GM18526 (cell line): ENCODE measurements around the gene CTRB2.

ENCODE experiments used
- POLR2A ChIP-seq: IDR thresholded peaks from 3 replicates; pipeline ENCODE4 v1.6.1; 2011; ENCODE audit not compliant: insufficient read length; ENCODE audit errors: extremely low read depth

The CTRB2 gene

GRCh38 chr16:75206749-75207451, at the start of gene CTRB2:
CTRB2 (minus strand) TSS chr16:75207161; CDS start chr16:75207141, 20 bp downstream.
- TF ChIP-seq POLR2A = no peak

DNA sequence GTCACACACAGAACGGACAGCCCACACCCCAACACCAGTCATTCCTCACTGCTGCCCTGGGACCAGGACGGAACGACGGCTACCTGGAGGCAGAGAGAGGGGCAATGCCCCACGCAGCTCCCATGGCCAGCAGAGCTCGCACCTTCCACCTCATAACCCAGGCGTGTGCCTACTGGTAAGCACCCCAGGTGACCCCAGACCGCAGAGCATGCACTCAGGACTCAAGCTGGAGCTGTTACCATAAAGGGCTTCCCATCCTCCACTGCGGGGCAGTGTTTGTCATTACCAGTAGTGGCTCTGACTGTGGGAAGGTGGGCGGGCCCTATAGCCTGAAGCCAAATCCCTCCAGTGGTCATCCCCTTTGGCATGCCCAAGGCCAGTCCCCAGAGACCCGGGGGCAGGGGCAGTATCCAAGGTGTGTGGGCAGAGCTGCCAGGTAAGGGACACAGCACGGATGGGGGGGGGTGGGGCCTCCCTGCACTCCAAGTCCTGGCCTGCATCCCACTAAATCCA, 49.2 kb upstream of the CTRB2 start:
- no peak for TF ChIP-seq POLR2A

GRCh38 chr16:75254359-75254837, 47.4 kb upstream of the CTRB2 start:
- TF ChIP-seq POLR2A = no peak

DNA sequence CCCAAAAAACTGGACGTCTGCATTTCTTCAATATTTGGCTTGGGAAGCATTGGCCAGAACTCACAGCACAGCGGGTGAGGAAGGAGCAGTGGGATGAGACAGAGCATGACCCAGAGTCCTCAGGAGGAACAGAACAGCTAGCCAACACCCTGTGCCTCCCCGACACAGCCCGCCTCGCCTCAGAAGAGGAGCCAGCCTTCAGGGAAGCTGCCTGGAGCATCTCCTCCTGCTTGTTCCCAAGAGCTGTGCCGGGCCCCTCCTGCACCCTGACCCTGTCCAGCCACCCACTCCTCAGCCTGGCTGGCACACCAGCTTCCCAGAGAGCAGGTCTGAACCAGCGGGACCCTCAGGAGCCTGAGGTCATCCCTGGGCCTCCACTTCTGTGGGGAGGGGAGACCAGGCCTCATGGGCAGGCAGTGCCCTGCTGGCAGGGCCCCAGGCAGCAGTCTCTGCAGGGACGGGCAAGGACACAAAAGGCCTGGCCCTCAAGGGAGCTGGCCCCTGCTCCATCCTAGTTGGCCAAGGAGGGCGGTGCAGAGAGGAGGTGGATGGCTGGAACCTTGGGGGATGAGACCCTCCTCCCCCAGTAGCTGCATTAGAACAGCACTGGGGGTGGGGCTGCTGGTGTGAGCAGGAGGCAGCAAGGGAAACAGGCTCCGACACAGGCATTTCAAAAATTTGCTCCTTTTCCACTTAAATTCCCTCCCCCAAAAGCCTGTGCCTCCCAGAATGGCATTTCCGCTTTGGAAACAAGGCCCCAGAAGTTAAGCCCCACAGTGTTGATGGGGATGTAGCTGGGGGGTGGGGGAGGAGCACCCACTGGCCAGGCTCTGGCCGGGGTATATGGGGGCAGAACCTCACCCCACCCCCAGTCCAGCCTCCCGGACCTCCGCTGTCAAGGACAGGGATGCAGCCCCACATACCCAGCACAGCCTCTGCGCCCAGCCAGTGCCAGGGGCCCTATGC, 46.3 kb upstream of the CTRB2 start:
- no peak for TF ChIP-seq POLR2A

DNA sequence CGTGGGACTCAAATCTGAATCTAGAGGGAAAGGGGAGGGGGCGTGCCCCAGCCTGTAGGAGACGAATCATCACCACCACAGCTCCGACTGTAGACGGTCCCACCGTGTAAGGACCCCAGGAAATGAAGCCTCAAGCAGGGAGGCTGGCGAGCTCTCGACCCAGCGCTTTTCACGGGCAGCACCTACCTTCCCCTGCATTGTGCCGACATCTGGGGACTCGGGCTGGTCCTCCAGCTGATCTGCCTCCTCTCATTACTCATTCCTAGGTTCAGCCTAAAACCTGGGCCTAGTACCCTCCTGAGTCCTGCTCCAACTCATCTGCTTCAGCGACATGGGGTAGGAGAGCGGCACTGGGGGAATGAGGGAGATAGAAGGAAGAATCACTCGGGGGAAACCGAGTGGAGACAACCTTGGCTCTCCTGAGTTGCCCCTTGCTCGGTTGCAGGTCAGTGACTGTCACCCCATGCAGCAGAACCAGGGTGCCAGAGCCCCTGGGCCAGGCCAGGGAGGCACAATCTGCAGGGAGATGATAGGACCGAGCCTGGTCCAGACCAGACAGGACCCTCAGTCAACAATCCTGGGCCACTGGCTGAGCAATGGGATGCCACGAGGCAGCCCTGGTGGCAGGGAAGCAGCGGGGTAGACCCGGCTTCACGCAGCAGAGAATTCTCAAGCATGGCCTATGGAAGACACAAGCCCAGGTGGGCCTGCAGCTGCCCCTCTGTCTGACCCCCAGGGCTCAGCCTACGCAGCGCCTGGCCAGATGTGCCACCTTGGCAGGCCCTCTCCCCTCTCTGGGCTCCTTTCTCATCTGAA, 45.3 kb upstream of the CTRB2 start:
- TF ChIP-seq POLR2A = no peak

DNA sequence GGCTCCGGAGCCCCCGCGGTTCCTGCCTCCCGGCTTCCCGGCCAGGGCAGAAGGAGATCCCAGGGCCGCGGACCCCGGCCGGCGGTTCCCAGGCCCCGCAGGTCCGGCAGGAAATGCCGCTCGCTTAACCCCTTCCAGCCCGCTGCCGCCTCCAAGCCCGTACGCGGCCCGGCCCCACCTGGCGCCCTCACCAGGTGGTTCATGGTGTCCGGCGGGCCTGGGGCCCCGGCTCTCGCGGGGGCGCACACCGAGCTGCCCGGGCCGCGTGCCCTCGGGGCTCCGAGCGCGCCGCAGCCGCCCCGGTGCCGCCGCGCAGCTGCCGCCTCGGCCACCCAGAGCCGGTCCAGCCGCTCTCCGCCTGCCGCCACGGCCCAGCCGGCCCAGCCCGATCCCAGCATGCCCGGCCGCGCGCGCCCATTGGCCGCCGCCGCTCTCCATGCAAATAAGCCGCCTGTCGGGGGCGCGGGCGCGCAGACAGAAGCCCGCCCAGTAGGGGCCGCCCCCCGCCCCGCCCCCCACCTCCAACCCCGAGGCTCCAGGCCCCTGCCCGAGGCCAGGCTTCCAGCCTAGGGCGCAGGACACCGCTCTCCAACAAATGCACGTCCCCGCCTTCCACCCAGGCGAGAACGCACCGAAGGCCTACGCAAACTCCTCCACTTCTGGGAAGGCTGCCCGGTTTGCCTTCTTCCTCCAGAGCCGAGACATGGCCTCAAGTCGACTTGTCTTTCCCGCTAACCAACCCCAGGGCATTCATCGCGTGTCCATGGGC, 44.5 kb upstream of the CTRB2 start, which contains the start of gene BCAR1:
Gene BCAR1, minus strand, starts transcription at position 345 of the 769 bp plus-strand sequence. Its CDS starts 142 bp downstream, at position 203.
- TF ChIP-seq POLR2A = peak; percentile 32

DNA sequence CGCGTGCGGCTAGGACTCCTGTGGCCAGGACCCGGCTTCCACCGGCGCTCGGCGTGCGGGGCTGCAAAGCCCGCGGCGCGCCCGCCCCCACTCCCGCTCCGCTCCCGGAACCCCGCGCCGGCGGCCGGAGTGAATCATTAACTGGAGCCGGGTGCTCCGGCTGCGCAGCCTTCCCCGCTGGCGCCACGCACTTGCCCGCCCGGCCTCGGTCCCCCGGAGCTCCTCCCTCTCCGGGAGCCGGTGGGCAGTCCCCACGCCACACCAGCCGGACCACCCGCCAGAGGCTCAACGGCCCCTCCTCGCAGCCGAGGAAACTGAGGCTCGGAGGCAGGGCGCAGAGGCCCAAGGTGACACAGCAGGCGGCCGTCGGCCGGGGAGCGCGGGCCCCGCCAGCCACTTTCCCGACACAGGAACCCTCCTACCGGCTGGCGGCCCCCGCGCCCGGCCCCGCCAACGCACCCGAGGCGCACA, 43.9 kb upstream of the CTRB2 start:
- peak; percentile 9 for TF ChIP-seq POLR2A

GRCh38 chr16:75250089-75250808, 43.3 kb upstream of the CTRB2 start:
- TF ChIP-seq POLR2A = no peak

DNA sequence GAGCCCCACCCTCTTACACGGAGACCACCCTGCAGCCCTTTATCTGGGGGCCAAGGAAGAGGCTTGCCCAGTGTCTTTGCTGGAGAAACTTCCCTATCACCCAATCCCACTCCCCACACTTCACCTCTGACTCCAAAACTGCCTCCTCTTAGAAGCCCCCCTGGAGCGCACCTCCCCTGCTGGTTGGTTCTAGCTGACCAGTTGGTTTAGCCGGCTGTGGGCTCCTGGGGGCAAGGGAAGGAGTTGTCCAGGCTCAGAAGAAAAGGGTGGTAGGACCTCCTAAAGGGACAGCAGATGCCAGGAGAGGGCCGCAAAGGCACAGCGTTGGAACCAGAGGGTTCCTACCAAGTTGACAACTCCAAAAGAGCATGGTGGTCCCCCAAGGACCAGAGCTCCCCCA, 42.5 kb upstream of the CTRB2 start:
- no peak for TF ChIP-seq POLR2A

- TF ChIP-seq POLR2A = no peak
These were observed 41.8 kb upstream of the CTRB2 start for GRCh38 chr16:75248536-75249380.

GRCh38 chr16:75248142-75248535, 41.2 kb upstream of the CTRB2 start:
- TF ChIP-seq POLR2A = no peak

DNA sequence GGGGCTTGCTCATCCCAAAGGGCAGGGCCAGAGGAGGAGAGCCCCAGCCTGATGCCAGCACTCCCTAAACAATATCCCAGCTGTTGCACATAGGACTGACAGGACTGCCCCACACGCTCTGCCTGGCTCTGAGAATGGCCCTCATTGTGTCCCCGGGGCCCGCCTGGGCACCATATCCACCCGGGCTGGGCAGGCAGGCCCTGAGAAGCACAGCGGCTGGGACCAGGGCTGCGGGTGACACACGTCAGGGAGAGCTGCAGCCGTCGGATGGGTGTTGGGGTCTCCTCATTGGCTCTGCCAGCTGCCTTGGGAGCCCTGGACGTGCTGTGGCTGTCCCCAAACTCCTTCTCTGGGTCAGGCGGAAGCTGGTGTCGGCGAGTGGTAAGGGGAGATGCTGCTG, 40.3 kb upstream of the CTRB2 start:
- TF ChIP-seq POLR2A = no peak

GRCh38 chr16:75246504-75247205, 39.7 kb upstream of the CTRB2 start:
- TF ChIP-seq POLR2A = no peak
